Sigmoid colon (tissue), 7 donors: ENCODE data around the gene NELFA. TPM values are rescaled to one million over a fixed set of nuclear protein-coding genes. Genes with fewer than 3 reads are reported as not detected.

Experiments
- DNase-seq: peaks from one replicate; pipeline ENCODE4 v3.0.0-alpha.2; 2019
- H3K27ac ChIP-seq, 4 donors: fragments of 200-600 bp; sonication (generic); one replicate each; pipeline ENCODE4 v1.5.1; 2016 to 2019; ENCODE audit warnings: mild to moderate bottlenecking in 1 of 4
- H3K27me3 ChIP-seq, 3 donors: fragments of 200-600 bp; sonication (generic); one replicate each; pipeline ENCODE4 v1.5.1; 2019; ENCODE audit warnings: mild to moderate bottlenecking in 1 of 3
- H3K36me3 ChIP-seq, 4 donors: fragments of 200-600 bp; sonication (generic); one replicate each; pipeline ENCODE4 v1.5.1; 2016 to 2019
- H3K4me1 ChIP-seq, 4 donors: fragments of 200-600 bp; sonication (generic); one replicate each; pipeline ENCODE4 v1.5.1; 2017 to 2019
- H3K4me3 ChIP-seq, 4 donors: fragments of 200-600 bp; sonication (generic); one replicate each; pipeline ENCODE4 v1.5.1; 2017 to 2019; ENCODE audit warnings: mild to moderate bottlenecking in 2 of 4, moderate library complexity in 1 of 4
- H3K9me3 ChIP-seq, 4 donors: fragments of 200-600 bp in 3 of 4; sonication (generic) in 3 of 4; one replicate each; pipeline versions ENCODE4 v1.5.1 to v1.6.1; 2013 to 2019
- EP300 ChIP-seq, 4 donors: sonication (generic); formaldehyde crosslinking; IDR thresholded peaks; one replicate each; pipeline ENCODE4 v1.6.1; 2017; ENCODE audit warnings: antibody characterized with exemption in 4 of 4
- POLR2A ChIP-seq, 2 donors: fragments of 450-650 bp; IDR thresholded peaks; one replicate each; pipeline ENCODE4 v1.6.1; 2016; ENCODE audit warnings: antibody characterized with exemption in 2 of 2, mild to moderate bottlenecking in 2 of 2, moderate library complexity in 2 of 2
- POLR2AphosphoS5 ChIP-seq, 4 donors: sonication (generic); formaldehyde crosslinking; IDR thresholded peaks; one replicate each; pipeline ENCODE4 v1.6.1; 2017; ENCODE audit warnings: antibody characterized with exemption in 4 of 4
- WGBS, 2 donors: extraction: QIAGEN DNeasy Blood & Tissue Kit; methylation state at CpG; one replicate each; pipeline ENCODE4 v1.1.7; 2013; 5-methylcytosine and 5-hydroxymethylcytosine counted together
- intact Hi-C: fragments of 100-400 bp; cut with DNase I; formaldehyde crosslinking; loops from one replicate; pipeline ENCODE4 v1.15.1; 2023
- polyA plus RNA-seq, 3 donors: library from polyadenylated mRNA; stranded (reverse); fragments of 200-250 nt; gene quantifications; one replicate each; pipeline ENCODE4 v1.2.3, GENCODE V29; 2013
- total RNA-seq, 4 donors: library from RNA; depleted of rRNA; stranded (reverse); fragments of >200 nt; gene quantifications; one replicate each; pipeline ENCODE4 v1.1.0, GENCODE V29; 2016
- TF ChIP-seq, protein P1 (sequence below), 4 experiments: fragments of 450-650 bp in 3 of 4; fragments of 200-600 bp in 1 of 4; IDR thresholded peaks; one replicate each; pipeline ENCODE4 v1.5.1; 2016 to 2019; ENCODE audit warnings: antibody characterized with exemption in 4 of 4, mild to moderate bottlenecking in 3 of 4, moderate library complexity in 2 of 4
- donor health status: healthy with polysubstance abuse.
- donor health status: Bipolar disorder and iron deficiency.
- donor health status: healthy.

NELFA gene
- total and polyA plus RNA-seq, 7 donors, result 13.8 to 27.4 (median 15.3) TPM

DNA sequence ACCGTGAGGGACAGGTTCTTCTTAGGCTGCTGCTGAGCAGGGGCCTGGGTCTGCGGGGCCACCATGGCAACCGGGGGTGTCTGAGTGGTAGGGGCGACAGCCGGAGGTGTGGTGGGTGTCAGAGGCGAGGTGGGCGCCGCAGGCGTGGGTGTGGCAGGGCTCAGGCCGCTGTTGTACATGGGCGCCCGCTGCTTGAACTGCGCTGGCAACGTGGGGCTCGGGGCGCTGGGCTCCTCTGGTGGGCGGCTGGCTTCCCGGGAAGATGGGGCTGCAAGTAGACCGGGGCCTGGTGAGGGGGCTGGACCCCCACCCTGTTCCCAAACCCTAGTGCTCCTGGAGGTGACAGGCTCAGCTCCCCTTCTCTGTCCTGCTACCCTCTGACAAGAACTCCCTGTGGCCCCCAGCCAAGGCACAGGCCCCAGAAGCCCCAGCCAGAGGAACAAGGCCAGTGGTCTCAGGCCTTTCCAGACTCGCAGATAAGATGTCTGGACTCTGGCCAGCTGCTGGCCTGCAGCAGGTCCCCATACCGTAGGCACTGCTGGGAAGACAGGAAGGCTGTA, 24.8 kb downstream of the NELFA start:
- H3K4me1 ChIP-seq, result no peaks in the 10 kb centered on the region
- no peaks in the 10 kb centered on the region for H3K27me3 ChIP-seq
- peaks cover 54 to 93% (median 68%) of the 10 kb centered on the region in 4 donors for H3K36me3 ChIP-seq
- intact Hi-C loops, result no loop called here
- TF ChIP-seq, protein P1, sequence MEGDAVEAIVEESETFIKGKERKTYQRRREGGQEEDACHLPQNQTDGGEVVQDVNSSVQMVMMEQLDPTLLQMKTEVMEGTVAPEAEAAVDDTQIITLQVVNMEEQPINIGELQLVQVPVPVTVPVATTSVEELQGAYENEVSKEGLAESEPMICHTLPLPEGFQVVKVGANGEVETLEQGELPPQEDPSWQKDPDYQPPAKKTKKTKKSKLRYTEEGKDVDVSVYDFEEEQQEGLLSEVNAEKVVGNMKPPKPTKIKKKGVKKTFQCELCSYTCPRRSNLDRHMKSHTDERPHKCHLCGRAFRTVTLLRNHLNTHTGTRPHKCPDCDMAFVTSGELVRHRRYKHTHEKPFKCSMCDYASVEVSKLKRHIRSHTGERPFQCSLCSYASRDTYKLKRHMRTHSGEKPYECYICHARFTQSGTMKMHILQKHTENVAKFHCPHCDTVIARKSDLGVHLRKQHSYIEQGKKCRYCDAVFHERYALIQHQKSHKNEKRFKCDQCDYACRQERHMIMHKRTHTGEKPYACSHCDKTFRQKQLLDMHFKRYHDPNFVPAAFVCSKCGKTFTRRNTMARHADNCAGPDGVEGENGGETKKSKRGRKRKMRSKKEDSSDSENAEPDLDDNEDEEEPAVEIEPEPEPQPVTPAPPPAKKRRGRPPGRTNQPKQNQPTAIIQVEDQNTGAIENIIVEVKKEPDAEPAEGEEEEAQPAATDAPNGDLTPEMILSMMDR (IDR thresholded peaks at IDR 0.05), result no peak
- TF ChIP-seq POLR2A (IDR thresholded peaks at IDR 0.05) (no peak), EP300 (IDR thresholded peaks at IDR 0.05) (no peak), POLR2AphosphoS5 (IDR thresholded peaks at IDR 0.05) (no peak)
- no peak for DNase-seq
- H3K4me3 ChIP-seq, result no peak overlapping the region
- H3K27ac ChIP-seq, result no peak overlapping the region
- H3K9me3 ChIP-seq, result no peaks in the 10 kb centered on the region
- WGBS, 2 donors, result 89 to 92% methylated on average over 21 of the region's 21 CpGs

DNA sequence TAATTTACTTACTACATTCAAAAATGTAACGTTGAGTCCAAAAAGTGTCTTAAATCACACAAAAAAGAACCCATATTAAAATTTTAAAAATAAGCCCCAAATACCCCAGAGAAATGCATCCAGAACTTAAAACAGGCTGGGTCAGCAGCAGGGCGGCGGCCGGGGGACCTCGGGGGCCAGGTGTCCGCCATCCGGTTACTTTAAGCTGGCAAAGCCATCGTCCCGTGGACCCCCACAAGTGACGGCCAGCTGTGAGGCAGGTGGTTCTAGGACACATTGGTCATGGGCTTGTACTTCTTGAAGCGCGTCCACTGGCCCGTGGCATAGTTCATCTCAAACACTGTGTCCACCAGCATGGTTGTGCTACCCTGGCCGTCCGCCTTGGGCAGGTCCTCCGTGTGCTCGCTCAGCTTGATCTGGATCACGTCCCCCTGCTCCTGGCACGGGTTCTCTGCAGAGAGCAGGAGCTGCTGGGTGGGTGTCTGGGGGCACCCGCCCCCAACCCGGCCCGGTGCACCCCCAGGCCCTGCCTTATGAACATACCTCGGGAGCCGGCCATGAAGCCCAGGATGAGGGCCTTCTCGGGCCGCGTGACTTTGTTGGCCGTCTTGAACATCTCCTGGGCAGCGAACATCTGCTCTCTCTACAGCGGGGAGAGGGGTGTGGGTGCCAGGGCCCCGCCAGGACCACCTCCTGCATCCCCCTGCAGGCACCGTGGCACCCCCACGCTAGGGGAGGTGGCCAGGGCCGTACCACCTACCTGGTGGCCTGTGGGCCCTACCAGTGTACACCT, 25.5 kb downstream of the NELFA start:
- no peak for TF ChIP-seq POLR2AphosphoS5 (IDR thresholded peaks at IDR 0.05)
- no peak for TF ChIP-seq EP300 (IDR thresholded peaks at IDR 0.05)
- no peak for TF ChIP-seq POLR2A (IDR thresholded peaks at IDR 0.05)
- TF ChIP-seq, protein P1 (IDR thresholded peaks at IDR 0.05), result no peak
- no peaks in the 10 kb centered on the region for H3K4me1 ChIP-seq
- H3K36me3 ChIP-seq, result peaks cover 54 to 93% (median 68%) of the 10 kb centered on the region in 4 donors
- H3K4me3 ChIP-seq, result no peak overlapping the region
- WGBS, 2 donors, result 91 to 93% methylated on average over 34 of the region's 34 CpGs
- intact Hi-C loops, result no loop called here
- H3K27ac ChIP-seq, result no peak overlapping the region
- H3K9me3 ChIP-seq, result no peaks in the 10 kb centered on the region
- H3K27me3 ChIP-seq, result no peaks in the 10 kb centered on the region
- no peak for DNase-seq

DNA sequence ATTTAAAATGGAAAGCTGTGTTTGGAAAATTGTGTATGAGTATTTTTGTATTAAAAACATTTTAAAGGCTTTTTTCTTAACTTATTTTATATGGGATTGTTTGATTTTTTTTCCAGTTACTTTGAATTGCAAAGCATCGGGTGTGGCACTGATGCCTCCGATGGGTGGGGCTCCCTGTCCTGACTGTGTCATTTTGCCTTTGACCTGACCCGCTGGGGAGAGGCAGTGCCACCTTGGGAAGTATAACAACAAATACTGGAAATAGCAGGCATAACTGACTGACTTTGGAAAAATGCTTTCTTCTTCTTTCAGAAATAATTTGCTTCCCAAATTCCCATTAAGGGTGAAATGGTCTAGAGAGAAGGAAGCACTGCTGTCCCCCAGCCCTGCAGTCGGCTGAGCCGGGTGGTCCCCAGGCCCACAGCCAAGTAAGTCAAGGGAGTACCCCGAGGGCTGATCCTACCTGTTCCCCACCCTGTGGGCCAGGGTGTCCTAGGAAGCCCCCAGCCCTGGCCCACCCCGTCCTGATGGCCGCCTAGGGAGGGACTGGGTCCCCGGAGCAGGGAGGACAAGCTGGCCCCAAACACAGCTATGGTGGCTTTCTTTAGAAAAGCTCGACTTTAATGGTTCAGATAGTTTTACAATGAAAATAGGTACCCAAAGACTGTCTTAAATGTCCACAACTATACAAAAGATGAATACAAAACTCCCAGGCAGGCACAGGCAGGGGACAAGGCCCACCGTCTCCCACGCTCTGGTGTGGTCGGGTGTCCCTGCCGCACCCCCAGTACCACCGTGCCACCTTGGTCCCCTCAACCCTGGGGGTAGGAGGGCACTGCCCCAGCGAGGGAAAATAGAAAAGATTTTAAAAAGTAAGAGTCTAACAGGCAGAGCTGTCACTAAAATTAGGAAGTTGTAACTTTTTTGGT, 26.4 kb downstream of the NELFA start:
- 76 to 89% methylated on average over 16 of the region's 16 CpGs for WGBS, 2 donors
- Histone ChIP-seq H3K27ac (no peak overlapping the region), H3K4me1 (no peaks in the 10 kb centered on the region), H3K4me3 (no peak overlapping the region), H3K9me3 (no peaks in the 10 kb centered on the region), H3K27me3 (no peaks in the 10 kb centered on the region), H3K36me3 (peaks cover 50 to 93% (median 62%) of the 10 kb centered on the region in 4 donors)
- no peak for TF ChIP-seq EP300 (IDR thresholded peaks at IDR 0.05)
- no peak for TF ChIP-seq POLR2AphosphoS5 (IDR thresholded peaks at IDR 0.05)
- no peak for TF ChIP-seq POLR2A (IDR thresholded peaks at IDR 0.05)
- TF ChIP-seq, protein P1 (IDR thresholded peaks at IDR 0.05), result no peak
- intact Hi-C loops, result no loop called here
- no peak for DNase-seq

DNA sequence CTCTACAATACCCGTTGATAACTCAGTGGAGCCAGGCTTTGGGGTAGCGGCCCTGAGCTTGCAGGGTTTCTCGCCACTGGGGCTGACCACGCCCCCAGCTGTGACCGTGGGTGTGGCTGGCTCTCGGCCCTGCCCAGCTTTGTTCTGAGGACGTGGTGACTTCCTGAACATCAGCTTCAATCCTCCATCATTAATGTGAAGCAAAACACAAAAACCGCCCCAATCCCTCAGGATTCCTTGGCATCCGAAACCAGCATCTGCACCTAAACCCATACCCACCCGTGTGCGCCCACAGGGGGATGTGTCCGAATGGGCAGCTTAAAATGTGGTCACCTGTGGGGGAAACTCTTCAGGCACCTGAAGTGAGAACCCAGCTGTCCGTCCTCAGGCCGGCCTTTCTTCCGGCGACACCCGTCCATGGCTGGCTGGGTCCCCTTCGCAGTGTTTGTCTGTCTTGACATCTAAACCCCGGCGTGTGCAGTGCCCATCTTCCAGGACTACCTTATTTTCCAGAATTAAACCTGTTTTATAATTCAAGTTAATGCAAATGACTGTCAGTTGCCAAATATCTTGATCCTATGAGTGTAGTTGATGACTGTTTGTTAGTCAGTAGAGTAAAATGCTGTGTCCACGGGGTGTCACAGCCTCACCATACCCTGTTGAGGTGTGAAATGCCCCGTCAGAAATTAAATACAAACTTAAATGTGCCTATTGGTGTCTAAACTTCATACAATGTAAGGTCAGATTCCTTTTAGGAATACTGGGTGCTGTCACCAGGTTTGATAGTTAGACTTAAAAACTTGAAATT, 27.3 kb downstream of the NELFA start:
- Histone ChIP-seq H3K4me3 (no peak overlapping the region), H3K9me3 (no peaks in the 10 kb centered on the region), H3K36me3 (peaks cover 51 to 93% (median 61%) of the 10 kb centered on the region in 4 donors), H3K27me3 (no peaks in the 10 kb centered on the region), H3K27ac (no peak overlapping the region), H3K4me1 (no peaks in the 10 kb centered on the region)
- no peak for DNase-seq
- intact Hi-C loops, result no loop called here
- TF ChIP-seq POLR2A (IDR thresholded peaks at IDR 0.05), result no peak
- WGBS, 2 donors, result 68 to 81% methylated on average over 22 of the region's 22 CpGs
